Gastrocnemius medialis (tissue), 4 donors: ENCODE measurements around the gene NAA40. TPM values are rescaled to one million over a fixed set of nuclear protein-coding genes. Genes with fewer than 3 reads are reported as not detected.

Experiments
- ATAC-seq, 2 donors: fragments of 150-250 bp; one replicate each; pipeline ENCODE4 v1.9.1; 2016
- DNase-seq, 2 donors: peaks; one replicate each; pipeline ENCODE4 v3.0.0-alpha.2; 2019
- H3K27ac ChIP-seq, 4 donors: fragments of 200-600 bp; sonication (generic); 1 replicate in 1 of 4; 2 replicates in 3 of 4; pipeline ENCODE4 v1.5.1; 2016 to 2018; ENCODE audit warnings: mild to moderate bottlenecking in 2 of 4, moderate library complexity in 1 of 4
- H3K27me3 ChIP-seq, 3 donors: fragments of 200-600 bp; sonication (generic) in 2 of 3; 1 replicate in 1 of 3; 2 replicates in 2 of 3; pipeline versions ENCODE4 v1.5.1 to v1.6.0; 2016 to 2019; ENCODE audit warnings: mild to moderate bottlenecking in 1 of 3, moderate library complexity in 1 of 3
- H3K36me3 ChIP-seq, 2 donors: fragments of 200-600 bp; sonication (generic) in 1 of 2; one replicate each; pipeline ENCODE4 v1.5.1; 2017 to 2018
- H3K4me1 ChIP-seq, 2 donors: fragments of 200-600 bp; sonication (generic) in 1 of 2; one replicate each; pipeline ENCODE4 v1.5.1; 2016 to 2017; ENCODE audit warnings: mild to moderate bottlenecking in 2 of 2
- H3K4me3 ChIP-seq, 4 donors: fragments of 200-600 bp; sonication (generic) in 3 of 4; 1 replicate in 1 of 4; 2 replicates in 3 of 4; pipeline ENCODE4 v1.5.1; 2016 to 2019; ENCODE audit warnings: mild to moderate bottlenecking in 2 of 4
- H3K9me3 ChIP-seq, 3 donors: fragments of 200-600 bp; sonication (generic) in 2 of 3; 1 replicate in 1 of 3; 2 replicates in 2 of 3; pipeline ENCODE4 v1.5.1; 2016 to 2019
- CTCF ChIP-seq, 5 experiments: fragments of 450-650 bp in 3 of 5; fragments of 200-600 bp in 2 of 5; sonication (generic) in 2 of 5; IDR thresholded peaks in 4 of 5; conservative IDR thresholded peaks in 1 of 5; 1 replicate in 4 of 5; 2 replicates in 1 of 5; pipeline ENCODE4 v1.5.1; 2016 to 2019; ENCODE audit warnings: antibody characterized with exemption in 5 of 5, mild to moderate bottlenecking in 3 of 5, moderate library complexity in 3 of 5
- POLR2A ChIP-seq, 2 donors: fragments of 450-650 bp; IDR thresholded peaks; one replicate each; pipeline ENCODE4 v1.6.1; 2017; ENCODE audit warnings: antibody characterized with exemption in 2 of 2, mild to moderate bottlenecking in 2 of 2, moderate library complexity in 2 of 2
- in situ Hi-C, 4 donors: fragments of 200-750 bp; cut with MboI; loops; one replicate each; pipeline versions ENCODE4 v1.15.0 to v1.8.0; 2017; ENCODE audit warnings: low sequenced_read_pairs in 4 of 4
- intact Hi-C: fragments of 100-400 bp; cut with DNase I; formaldehyde crosslinking; loops from one replicate; pipeline ENCODE4 v1.15.1; 2023; ENCODE audit warnings: low total_unique reads
- total RNA-seq, 4 donors: library from RNA; depleted of rRNA; stranded (reverse); fragments of >200 nt; gene quantifications; one replicate each; pipeline versions ENCODE4 v1.1.0 to v1.2.3, GENCODE V29; 2016

NAA40 gene
- total RNA-seq, 4 donors from 2014 or later, result 4.9 to 11.4 (median 6.5) TPM

GRCh38 chr11:63911440-63911839 is 27.4 kb upstream of the NAA40 start:
- DNase-seq (no peak), ATAC-seq (no peak)
- H3K27ac ChIP-seq, result no peak overlapping the region
- no peak for TF ChIP-seq CTCF (IDR thresholded peaks at IDR 0.05 in 4 of 5, conservative IDR thresholded peaks at IDR 0.05 in 1 of 5)
- no peak for TF ChIP-seq POLR2A (IDR thresholded peaks at IDR 0.05)
- in situ Hi-C loops, result no loop called here
- no peaks in the 10 kb centered on the region for H3K27me3 ChIP-seq
- intact Hi-C loops, result no loop called here
- no peaks in the 10 kb centered on the region for H3K9me3 ChIP-seq
- peaks cover 6 to 10% of the 10 kb centered on the region in 2 donors for H3K4me1 ChIP-seq
- H3K36me3 ChIP-seq, result peaks cover 0 to 35% of the 10 kb centered on the region in 2 donors
- no peak overlapping the region for H3K4me3 ChIP-seq

- in situ Hi-C loops (no loop called here), intact Hi-C loops (no loop called here)
- Histone ChIP-seq H3K27me3 (no peaks in the 10 kb centered on the region), H3K36me3 (peaks cover 0 to 31% of the 10 kb centered on the region in 2 donors), H3K27ac (no peak overlapping the region), H3K9me3 (no peaks in the 10 kb centered on the region), H3K4me3 (no peak overlapping the region), H3K4me1 (peaks cover 8 to 12% of the 10 kb centered on the region in 2 donors)
- ATAC-seq, result no peak
- TF ChIP-seq POLR2A (IDR thresholded peaks at IDR 0.05) (no peak), CTCF (IDR thresholded peaks at IDR 0.05 in 4 of 5, conservative IDR thresholded peaks at IDR 0.05 in 1 of 5) (no peak)
- no peak for DNase-seq
Observed at GRCh38 chr11:63911876-63912275, 26.9 kb upstream of the NAA40 start.

GRCh38 chr11:63912678-63913077 is 26.1 kb upstream of the NAA40 start:
- ATAC-seq, result no peak
- in situ Hi-C loops, result no loop called here

GRCh38 chr11:63913866-63914830 is 24.7 kb upstream of the NAA40 start:
- intact Hi-C loops (no loop called here), in situ Hi-C loops (no loop called here)
- no peaks in the 10 kb centered on the region for H3K9me3 ChIP-seq
- ATAC-seq, result no peak
- no peak overlapping the region for H3K4me3 ChIP-seq
- H3K36me3 ChIP-seq, result peaks cover 0 to 10% of the 10 kb centered on the region in 2 donors
- H3K4me1 ChIP-seq, result peaks cover 25 to 33% of the 10 kb centered on the region in 2 donors
- H3K27me3 ChIP-seq, result no peaks in the 10 kb centered on the region
- H3K27ac ChIP-seq, result no peak overlapping the region
- TF ChIP-seq POLR2A (IDR thresholded peaks at IDR 0.05) (no peak), CTCF (IDR thresholded peaks at IDR 0.05 in 4 of 5, conservative IDR thresholded peaks at IDR 0.05 in 1 of 5) (no peak)
- no peak for DNase-seq

More at GRCh38 chr11:63912678-63913077, 26.1 kb upstream of the NAA40 start:
- no peak overlapping the region for H3K4me3 ChIP-seq
- H3K27ac ChIP-seq, result no peak overlapping the region
- DNase-seq, result no peak
- peaks cover 0 to 23% of the 10 kb centered on the region in 2 donors for H3K36me3 ChIP-seq
- peaks cover 13 to 19% of the 10 kb centered on the region in 2 donors for H3K4me1 ChIP-seq
- intact Hi-C loops, result no loop called here
- no peak for TF ChIP-seq POLR2A (IDR thresholded peaks at IDR 0.05)
- no peak for TF ChIP-seq CTCF (IDR thresholded peaks at IDR 0.05 in 4 of 5, conservative IDR thresholded peaks at IDR 0.05 in 1 of 5)
- H3K9me3 ChIP-seq, result no peaks in the 10 kb centered on the region
- no peaks in the 10 kb centered on the region for H3K27me3 ChIP-seq
